Measurements from ENCODE around the gene DHRS7B. TPM values are rescaled to one million over a fixed set of nuclear protein-coding genes. Genes with fewer than 3 reads are reported as not detected.
"Not testable (repeated sequence)": the region's sequence is repeated elsewhere in the genome, so short reads cannot be mapped to it uniquely, and the experiment has no call there.

The DHRS7B gene
- total and polyA plus RNA-seq, 2 of the 13 experiments (the other 11 are each of a cell fraction or from before 2014, with no cell fraction given), result 20.0 to 35.8 TPM

- no peak overlapping the region for H3K4me2 ChIP-seq (ENCODE audit: low read depth, low read length)
- H3K79me2 ChIP-seq (ENCODE audit: insufficient read depth, low read length), result peaks cover 2% of the 10 kb centered on the region
- ATAC-seq (no peak), FAIRE-seq (no peak), DNase-seq (ENCODE audit: low spot score) (no peak)
- WGBS (ENCODE audit: low lambda C conversion rate), result 95% methylated on average over 6 of the region's 6 CpGs
- no peak for TF ChIP-seq TEAD3 (CRISPR knock-in tag; optimal IDR thresholded peaks at IDR 0.05; ENCODE audit: borderline replicate concordance)
- TF ChIP-seq TBP (CRISPR knock-in tag; IDR thresholded peaks at IDR 0.05), result no peak
- TF ChIP-seq NFAT5 (CRISPR knock-in tag; IDR thresholded peaks at IDR 0.05), result no peak
- TF ChIP-seq, protein P1, sequence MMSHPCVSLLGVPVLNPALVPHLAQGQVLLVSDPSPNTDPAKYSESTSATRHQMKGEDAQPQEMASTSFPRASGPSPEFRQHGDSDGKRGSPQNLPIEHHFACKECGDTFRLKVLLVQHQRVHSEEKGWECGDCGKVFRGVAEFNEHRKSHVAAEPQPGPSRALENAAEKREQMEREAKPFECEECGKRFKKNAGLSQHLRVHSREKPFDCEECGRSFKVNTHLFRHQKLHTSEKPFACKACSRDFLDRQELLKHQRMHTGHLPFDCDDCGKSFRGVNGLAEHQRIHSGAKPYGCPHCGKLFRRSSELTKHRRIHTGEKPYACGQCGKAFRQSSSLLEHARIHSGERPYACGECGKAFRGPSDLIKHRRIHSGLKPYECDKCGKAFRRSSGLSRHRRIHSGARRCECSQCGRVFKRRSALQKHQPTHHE (CRISPR knock-in tag; IDR thresholded peaks at IDR 0.05; ENCODE audit: borderline replicate concordance), result no peak
- no peak for TF ChIP-seq MXD1 (CRISPR knock-in tag; IDR thresholded peaks at IDR 0.05)
- H4K20me1 ChIP-seq (ENCODE audit: insufficient read depth, low read length), result no peaks in the 10 kb centered on the region
- in situ Hi-C loops (cut with HindIII; ENCODE audit: extremely low pct_ligation_motif_present, low pct_unique_long_range_greater_than_20kb) (no loop called here), intact Hi-C loops (cut with micrococcal nuclease; ENCODE audit: unreplicated experiment) (no loop called here)
- no peak overlapping the region for H2AFZ ChIP-seq (ENCODE audit: low read length)
- peaks cover 2 to 15% of the 10 kb centered on the region in 2 experiments; a peak in 4 of 5 replicates for H3K36me3 ChIP-seq (replicated peaks in 1 of 2; ENCODE audit: control insufficient read depth in 1 of 2, insufficient read depth in 2 of 2, low read length in 2 of 2)
- ChIA-PET CTCF (ENCODE audit: low intra/inter-chr PET ratio, low total read pairs) (no interaction called here), POLR2A (no interaction called here)
- no peak overlapping the region for H3K9ac ChIP-seq (ENCODE audit: insufficient read depth, low read depth, low read length)
- no peaks in the 10 kb centered on the region for H3K9me3 ChIP-seq (ENCODE audit: low read length)
- no TSS peak for BruUV-seq (replicated peaks)
- peaks cover 15% of the 10 kb centered on the region for H3K4me1 ChIP-seq (ENCODE audit: insufficient read depth, low read length)
- no peak overlapping the region for H3K27ac ChIP-seq (ENCODE audit: extremely low read length, insufficient read depth, low read length)
- no peak overlapping the region for H3K4me3 ChIP-seq (replicated peaks in 1 of 3; ENCODE audit: insufficient read depth in 1 of 3, low read depth in 2 of 3, low read length in 3 of 3)
- no peaks in the 10 kb centered on the region for H3K27me3 ChIP-seq (ENCODE audit: control insufficient read depth in 1 of 2, insufficient read depth in 2 of 2, low read length in 2 of 2)
Measured at GRCh38 chr17:21223086-21223485, 96.3 kb downstream of the DHRS7B start.

- H3K27ac ChIP-seq (ENCODE audit: extremely low read length, insufficient read depth, low read length); H3K36me3 ChIP-seq (replicated peaks in 1 of 2; ENCODE audit: control insufficient read depth in 1 of 2, insufficient read depth in 2 of 2, low read length in 2 of 2); FAIRE-seq; H3K4me2 ChIP-seq (ENCODE audit: low read depth, low read length); intact Hi-C loops (cut with micrococcal nuclease; ENCODE audit: unreplicated experiment); H4K20me1 ChIP-seq (ENCODE audit: insufficient read depth, low read length); H3K9me3 ChIP-seq (ENCODE audit: low read length); POLR2A ChIA-PET; DNase-seq (ENCODE audit: low spot score); H3K79me2 ChIP-seq (ENCODE audit: insufficient read depth, low read length); ATAC-seq; H3K4me3 ChIP-seq (replicated peaks in 1 of 3; ENCODE audit: insufficient read depth in 1 of 3, low read depth in 2 of 3, low read length in 3 of 3); BruUV-seq (replicated peaks); in situ Hi-C loops (cut with HindIII; ENCODE audit: extremely low pct_ligation_motif_present, low pct_unique_long_range_greater_than_20kb); CTCF ChIA-PET (ENCODE audit: low intra/inter-chr PET ratio, low total read pairs); H3K9ac ChIP-seq (ENCODE audit: insufficient read depth, low read depth, low read length); H2AFZ ChIP-seq (ENCODE audit: low read length); H3K27me3 ChIP-seq (ENCODE audit: control insufficient read depth in 1 of 2, insufficient read depth in 2 of 2, low read length in 2 of 2): not testable (repeated sequence)
- WGBS (ENCODE audit: low lambda C conversion rate), result 90% methylated on average over 10 of the region's 11 CpGs
- H3K4me1 ChIP-seq (ENCODE audit: insufficient read depth, low read length), result peaks cover 20% of the 10 kb centered on the region
Measured at GRCh38 chr17:21227277-21227676, 100.5 kb downstream of the DHRS7B start.
